Iris pigment epithelial cell (primary cell): Measurements from ENCODE around the gene TASOR2.

Experiments
- DNase-seq: peaks from one replicate; pipeline ENCODE4 v3.0.0-alpha.2; 2011; ENCODE audit warnings: low read depth

The TASOR2 gene

DNA sequence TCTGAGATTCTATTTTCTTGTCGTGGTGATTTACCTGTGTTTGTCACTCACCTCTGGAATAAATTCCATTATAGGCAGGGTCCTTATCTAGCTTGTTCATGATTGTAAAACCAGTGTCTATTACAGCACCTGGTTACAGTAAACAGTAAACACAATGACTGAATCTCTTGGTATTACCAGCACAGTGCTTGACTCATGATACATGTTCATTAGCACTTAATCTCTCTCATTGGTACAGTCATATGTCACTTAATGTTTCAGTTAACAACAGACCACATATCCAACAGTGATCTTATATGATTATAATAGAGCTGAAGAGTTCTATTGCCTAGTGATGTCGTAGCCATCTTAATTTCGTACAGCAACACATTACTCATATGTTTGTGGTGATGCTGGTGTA lies 1.6 kb upstream of the TASOR2 start:
- DNase-seq = no peak

DNA sequence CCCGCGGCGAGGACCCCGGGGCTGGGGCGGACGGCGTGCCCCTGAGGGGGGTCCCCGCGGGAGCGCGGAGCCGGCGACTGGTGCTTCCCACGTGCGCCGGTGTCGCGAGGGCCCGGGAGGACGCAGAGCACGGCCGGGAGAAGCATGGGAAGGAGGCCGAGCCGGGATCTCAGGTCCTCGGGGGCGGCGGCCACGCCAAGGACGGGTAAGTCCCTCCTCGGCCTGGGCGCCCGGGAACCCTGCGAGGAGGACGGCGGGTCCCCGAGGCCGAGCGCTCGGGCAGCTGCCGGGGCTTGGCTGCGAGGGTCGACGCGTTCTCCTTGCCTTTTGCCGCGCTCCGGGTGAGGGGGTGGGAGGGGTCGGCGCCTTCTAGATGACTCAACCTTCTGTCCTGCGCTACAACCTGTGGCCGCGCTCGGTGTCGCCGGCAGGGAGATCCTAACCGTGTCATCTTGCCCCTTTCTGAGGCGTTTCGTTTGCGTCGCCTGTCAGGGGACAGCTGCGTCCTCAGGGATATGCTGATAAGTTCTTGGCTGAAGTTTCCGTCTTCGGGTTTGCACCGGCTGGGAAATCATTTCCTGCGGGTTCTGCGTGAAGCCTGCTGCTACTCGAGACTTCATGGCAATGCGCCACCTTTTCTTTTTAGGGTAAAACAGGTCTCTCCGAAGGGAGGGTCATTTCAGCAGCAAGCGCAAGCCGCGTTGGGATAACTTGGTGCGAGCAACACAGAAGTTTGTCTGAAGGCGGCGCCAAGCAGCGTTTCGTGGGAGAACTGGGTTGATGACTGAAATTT lies 529 bp downstream of the TASOR2 start:
- DNase-seq = peak; percentile 86

DNA sequence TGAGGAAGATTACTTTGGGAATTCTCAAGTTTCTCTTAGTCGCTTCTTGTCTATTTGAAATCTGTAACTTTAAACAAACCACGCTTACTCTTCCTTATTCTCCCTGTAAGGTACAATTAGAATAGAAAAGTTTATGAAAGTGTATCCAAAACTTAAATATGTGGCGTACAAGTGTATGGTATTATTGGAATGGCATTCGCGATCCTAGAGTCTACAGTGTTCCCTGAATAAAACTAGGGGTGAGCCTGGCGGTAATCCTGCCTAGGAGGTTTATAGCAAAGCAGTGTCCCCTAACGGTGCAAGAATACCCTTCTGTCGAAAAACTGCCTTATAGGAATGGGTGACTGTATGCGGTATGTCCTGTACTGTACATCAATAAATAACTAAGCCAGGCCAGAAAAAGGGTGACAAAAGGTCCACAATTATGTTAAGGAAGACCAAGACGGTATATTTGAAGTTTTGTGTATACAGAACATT lies 1.2 kb downstream of the TASOR2 start:
- DNase-seq = peak; percentile 15

DNA sequence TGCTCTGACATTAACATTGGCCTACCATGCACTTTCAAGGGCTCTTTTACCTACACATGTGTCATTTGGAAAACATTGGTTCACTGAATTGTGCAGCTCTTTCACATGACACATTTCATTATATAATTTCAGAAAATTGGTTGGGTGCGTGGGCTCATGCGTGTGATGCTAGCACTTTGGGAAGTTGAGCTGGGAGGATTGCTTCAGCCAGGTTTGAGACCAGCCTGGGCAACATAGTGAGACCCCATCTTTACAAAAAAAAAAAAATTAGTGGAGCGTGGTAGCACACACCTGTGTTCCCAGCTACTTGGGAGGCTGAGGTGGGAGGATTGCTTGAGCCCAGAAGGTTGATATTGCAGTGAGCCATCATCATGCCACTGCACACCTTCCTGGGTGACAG lies 3.9 kb downstream of the TASOR2 start:
- no peak for DNase-seq

DNA sequence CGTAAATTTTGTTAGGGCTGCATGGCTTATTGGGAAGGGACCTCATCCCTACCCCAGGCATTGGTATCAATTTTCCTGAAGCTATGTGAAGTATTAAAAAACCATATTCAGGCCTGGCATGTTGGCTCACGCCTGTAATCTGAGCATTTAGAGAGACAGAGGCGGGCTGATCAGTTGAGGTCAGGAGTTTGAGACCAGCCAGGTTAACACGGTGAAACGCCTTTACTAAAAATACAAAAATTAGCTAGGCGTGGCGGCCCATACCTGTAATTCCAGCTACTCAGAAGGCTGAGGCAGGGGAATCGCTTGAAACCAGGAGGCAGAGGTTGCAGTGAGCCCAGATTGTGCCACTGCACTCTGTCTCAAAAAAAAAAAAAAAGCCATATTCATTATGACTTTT lies 7.1 kb downstream of the TASOR2 start:
- no peak for DNase-seq

DNA sequence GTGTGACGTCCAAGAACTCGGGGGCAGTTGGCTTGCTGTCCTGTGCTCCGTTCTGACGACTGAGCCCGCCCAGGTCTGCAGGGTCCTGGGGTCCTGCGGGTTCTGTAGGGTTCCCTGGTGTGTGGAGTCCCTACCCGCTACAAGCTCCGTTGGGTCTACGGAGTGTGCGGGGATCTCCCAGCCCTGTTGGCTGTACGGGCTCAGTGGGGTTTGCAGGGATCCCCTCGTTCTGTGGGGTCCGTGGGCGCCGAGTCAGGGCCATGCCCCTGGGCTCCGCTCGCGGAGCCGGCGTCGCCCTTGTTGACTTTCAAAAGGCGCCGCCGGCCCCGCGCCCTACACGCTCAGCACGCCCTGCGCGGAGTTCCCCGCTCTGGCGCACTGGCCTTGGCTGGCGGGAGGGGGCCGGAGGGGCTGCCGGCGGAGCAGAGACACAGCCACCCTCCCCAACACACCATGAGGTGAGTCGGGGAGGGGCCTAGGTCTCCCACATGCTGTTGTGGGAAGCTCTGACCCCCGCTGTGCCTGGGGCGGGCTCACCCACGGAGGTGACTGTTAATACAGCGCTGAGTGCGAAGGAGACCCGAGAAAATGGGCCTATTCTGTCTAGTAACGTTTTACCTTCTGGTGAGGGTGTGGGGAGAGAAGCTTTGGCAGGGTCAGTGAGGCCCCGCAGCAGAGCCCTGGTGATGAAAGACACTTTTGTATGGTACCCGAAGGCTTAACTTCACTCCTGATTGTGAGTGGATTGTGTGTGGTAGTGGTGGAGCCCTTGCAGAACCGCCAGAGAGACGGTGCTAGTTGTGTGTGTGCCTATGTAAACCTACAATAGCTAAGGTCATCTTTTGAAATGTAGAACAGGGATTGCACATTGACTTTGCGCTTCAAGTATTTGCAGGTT lies 8.1 kb downstream of the TASOR2 start:
- DNase-seq = peak; percentile 61

DNA sequence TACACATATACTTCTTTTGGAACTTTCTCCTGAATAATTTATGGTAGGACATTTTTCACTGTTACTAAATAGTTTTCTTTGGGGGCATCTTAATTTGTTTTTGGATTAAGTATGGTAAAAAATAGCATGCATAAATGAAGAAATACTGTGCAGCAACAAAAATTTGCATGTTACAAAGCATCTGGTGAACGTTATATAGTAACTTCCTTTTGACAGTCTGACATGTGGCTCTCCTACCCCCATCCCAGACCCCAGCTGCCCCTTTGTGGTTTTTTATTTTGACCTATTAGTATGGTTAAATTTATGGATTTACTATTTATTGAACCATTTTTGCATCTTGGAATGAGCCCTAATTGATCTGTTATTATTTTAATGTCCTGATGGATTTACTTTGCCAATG lies 9.9 kb downstream of the TASOR2 start:
- no peak for DNase-seq

DNA sequence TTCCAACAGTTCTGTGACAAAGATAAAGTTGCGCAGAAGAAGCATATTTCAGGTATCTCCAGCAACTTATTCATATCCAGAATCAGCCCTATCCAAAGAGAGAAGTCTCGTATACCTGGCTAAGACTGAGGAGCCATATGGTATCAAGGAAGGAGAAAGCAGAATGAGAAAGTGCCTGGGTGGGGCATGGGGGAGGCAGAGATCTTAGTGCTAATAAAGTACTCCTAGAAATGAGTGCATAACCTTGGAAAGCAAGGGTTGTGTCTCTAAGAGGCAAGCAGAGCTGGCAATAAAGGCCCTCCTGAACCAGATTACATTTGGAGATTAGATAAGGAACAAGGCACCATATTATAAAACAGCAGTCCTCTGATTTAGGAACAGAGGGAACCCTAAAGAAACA lies 12.7 kb downstream of the TASOR2 start:
- DNase-seq = no peak

DNA sequence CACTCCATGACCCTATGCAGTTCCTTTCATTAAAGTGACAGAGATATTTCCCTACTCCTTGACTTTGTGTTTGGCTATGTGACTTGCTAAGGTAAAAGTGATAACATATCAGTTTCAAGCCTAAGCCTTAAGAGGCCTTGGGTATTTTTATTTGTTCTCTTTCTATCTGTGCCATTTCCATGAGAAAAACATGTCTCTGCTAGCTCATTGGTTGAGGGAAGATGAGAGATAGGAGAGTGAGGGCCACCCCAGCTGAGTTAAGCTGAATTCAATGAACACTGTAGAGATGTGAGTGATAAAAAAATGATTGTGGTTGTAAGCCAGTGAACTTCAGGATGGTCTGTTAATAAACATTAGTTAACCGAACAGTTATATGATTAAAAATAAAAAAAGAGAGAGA lies 13.4 kb downstream of the TASOR2 start:
- DNase-seq = no peak

DNA sequence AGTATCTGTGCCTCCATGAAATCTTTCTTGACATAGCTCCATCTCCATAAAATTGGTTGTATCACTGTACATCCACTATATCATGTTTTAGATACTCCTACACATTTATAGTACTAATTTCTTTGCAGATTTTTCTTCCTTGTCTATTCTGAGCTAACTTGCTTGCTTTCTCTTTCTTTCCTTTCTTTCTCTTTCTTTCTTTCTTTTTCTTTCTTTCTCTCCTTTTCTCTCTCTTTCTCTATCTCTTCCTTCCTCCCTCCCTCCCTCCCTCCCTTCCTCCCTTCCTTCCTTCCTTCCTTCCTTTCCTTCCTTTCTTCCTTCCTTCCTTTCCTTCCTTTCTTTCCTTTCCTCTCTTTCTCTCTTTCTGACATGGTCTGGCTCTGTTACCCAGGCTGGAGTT lies 23.7 kb downstream of the TASOR2 start:
- DNase-seq = no peak

DNA sequence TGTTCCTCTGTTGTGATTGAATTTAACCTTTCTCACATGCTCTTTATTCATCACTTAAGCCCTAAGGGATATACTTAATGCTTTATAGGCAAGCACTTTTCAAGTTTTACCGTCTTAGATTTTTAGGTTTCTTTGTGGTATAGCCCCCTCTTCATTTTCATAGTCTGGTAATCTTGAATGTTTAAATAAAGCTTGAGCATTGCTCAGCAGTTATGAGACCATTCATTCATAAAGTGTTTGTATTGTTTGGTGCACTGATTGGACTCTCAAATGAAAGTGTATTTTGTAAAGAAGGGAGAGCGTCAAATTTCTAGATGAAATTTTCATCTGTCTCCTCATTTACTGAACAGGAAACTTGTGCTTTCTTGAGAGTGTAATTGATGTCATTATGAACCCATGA lies 25.2 kb downstream of the TASOR2 start:
- no peak for DNase-seq

DNA sequence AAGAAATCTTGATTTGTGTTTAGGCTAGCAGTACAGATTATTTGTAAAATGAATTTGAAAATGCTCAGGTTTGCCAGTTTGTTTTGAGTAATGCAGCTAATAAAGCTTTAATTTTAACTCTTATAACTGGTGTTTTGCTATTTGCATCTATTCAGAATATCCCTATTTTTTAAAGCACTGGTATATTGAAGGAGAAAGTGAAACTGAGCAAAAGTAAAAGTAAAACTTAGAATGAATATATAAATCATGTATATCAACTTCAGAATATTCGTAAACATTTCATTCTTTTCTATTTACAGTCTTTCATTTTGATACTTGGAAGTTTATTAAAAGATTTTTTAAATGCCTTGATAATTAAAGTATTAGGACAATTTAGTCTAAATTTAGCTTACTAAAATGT lies 26.2 kb downstream of the TASOR2 start:
- DNase-seq = peak; percentile 9

DNA sequence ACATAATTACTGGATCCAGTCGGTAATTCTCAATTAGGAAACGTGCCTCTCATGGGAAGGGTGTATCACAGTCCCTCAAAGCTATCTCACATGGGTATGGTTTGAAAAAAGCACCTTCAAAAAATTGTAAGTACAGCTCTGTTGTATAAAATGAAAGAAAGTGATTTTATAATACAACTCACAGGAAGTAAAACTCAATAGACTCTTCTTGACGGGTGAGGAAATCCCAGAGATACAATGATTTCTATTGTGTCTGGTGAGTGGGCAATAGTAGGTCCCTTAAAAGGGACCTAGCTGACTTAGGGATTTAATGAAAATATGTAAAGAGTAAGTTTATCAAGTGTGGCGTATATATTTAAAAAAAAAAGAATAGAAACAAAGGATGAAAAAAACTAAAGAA lies 27.0 kb downstream of the TASOR2 start:
- DNase-seq = no peak

DNA sequence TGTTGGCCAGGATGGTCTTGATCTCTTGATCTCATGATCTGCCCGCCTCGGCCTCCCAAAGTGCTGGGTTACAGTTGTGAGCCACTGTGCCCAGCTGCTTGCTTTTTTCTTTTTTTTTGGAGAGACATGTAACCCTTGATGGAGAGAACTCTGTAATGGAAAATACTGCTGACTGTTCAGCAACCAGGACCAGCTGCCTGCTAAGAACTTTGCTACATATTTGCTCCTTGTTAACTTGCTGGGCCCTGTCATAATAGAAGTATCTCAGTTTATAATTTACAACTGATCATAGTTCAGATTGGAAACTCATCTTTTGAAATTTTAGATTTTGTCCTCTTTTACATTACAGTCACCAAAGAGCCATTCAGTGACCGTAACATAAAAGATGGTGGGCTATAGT lies 34.9 kb downstream of the TASOR2 start:
- no peak for DNase-seq

DNA sequence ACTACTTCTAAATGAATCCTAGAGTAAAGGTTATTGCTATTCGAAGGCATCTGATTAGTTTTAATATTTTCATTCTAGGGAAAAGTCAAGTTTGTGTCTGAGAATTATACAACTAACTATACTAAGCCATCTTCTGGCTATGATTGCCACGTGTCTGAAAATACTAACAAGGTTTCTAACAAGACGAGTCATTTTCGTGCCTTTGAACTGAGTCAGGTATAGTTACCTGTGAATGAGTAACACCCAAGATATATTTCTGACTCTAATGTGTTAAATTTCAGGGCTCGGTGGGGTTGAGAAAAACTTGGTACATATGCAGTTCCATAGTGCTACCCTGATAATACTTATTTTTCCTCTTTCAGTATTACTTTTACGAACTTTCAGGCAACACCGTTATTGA lies 35.5 kb downstream of the TASOR2 start:
- DNase-seq = no peak

DNA sequence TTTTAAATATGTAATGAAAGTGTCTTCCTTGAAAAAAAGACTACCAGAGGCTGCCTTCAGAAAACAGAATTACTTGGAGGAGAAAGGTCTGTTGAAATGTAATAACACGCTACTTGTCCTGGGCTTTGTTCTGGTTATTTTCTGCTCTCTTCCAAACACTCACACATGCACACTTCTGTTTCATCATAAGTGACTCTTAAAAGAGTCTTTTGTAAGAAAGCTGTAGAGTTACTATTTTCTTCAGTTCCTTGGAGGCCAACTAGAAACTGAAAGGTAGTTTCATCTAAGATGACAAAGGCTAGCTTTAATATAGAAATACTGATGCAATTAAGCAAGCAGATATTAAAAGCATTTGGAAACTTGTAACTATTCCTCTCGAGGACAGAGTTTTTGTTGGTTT lies 39.1 kb downstream of the TASOR2 start:
- DNase-seq = peak; percentile 16

DNA sequence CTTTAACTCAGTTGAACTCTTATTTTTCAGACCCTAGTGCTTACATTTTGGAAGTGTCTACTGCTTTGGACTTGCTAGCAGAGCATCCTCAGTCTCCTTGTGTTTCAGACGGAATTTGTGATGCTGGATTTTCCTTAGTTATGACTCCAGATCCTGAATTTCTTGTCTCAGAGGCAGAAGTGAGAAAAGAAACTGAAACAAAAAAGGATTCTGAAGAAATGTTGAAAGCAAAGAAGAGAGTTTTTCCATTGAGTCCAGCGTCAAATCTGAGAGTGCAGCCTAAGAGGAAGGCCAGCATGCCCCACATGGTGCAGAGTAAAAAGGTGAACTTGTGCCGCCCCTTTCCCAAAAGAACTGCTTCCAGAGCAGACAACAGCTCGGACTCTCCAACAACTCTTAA lies 46.1 kb downstream of the TASOR2 start:
- no peak for DNase-seq

DNA sequence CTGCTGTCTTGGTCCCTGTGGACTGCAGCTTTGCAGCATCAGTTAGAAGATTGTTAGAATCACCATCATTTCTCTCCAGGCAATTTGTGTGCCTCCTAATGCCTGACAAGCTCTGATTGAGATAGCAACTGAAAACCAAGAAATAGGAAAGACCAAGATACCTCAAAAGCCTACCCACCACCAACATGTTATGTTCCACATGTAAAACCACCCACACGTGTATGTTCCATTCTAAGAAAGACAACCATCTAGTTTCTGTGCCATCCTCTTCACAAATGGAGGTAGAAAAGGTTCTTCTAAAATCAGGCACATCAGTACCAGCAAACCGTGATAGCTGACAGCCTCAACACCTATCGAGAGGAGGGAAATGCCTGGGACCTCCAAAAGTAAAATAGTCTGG lies 46.9 kb downstream of the TASOR2 start:
- DNase-seq = no peak

DNA sequence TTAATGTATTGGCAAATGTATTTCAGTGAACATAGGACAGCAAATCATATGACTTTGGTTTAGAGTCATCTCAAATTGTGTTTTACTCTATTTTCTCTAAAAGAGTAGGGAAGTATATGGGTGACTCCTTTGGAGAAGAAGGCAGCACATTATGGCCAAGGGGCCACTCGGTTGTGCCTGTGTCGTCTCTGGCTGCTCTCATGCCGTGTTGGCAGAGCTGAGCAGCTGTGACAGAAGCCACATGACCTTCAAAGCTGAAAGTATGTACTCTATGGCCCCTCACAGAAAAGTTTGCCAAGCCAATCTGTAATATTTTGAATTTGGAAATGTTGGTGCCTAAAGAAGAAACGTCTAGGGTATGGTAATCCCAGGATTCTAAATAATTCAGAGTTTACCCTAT lies 47.5 kb downstream of the TASOR2 start:
- no peak for DNase-seq
